Measurements from ENCODE around the gene CASP2. TPM values are rescaled to one million over a fixed set of nuclear protein-coding genes. Genes with fewer than 3 reads are reported as not detected.

Gene CASP2
- total RNA-seq, 1 experiment from 2014 or later = 65.3 TPM

GRCh38 chr7:143331179-143331801 lies 43.1 kb downstream of the CASP2 start:
- no peak overlapping the region for H2BK120ac ChIP-seq (ENCODE audit: low read depth, low read length, poor library complexity, severe bottlenecking)
- no peak overlapping the region for H3K23ac ChIP-seq (ENCODE audit: insufficient read length, low read depth, low read length)
- H3K27me3 ChIP-seq (ENCODE audit: insufficient read depth, low read length) = no peaks in the 10 kb centered on the region
- no peak for DNase-seq
- H4K5ac ChIP-seq (ENCODE audit: insufficient read length, low read depth, low read length) = no peak overlapping the region
- Mint-ChIP-seq H3K27me3 (ENCODE audit: low read depth) (no peaks in the 10 kb centered on the region), H3K27ac (no peak overlapping the region), H3K36me3 (ENCODE audit: insufficient read depth in 1 of 3, low read depth in 3 of 3) (no peaks in the 10 kb centered on the region), H3K9me3 (no peaks in the 10 kb centered on the region), H3K4me3 (no peak overlapping the region), H3K4me1 (peaks cover 0 to 7% of the 10 kb centered on the region in 2 experiments; a peak in 2 of 4 replicates)
- H3K23me2 ChIP-seq (ENCODE audit: insufficient read length, low read depth, low read length, poor library complexity, severe bottlenecking) = no peaks in the 10 kb centered on the region
- no peaks in the 10 kb centered on the region for H3K79me2 ChIP-seq (ENCODE audit: insufficient read depth, low read length)
- H3T11ph ChIP-seq (ENCODE audit: low read length) = no peak overlapping the region
- H2BK12ac ChIP-seq (ENCODE audit: insufficient read length, low read depth, low read length) = no peak overlapping the region
- no peak overlapping the region for H3K4ac ChIP-seq (ENCODE audit: low read depth, low read length)
- no peaks in the 10 kb centered on the region for H3K9me3 ChIP-seq (ENCODE audit: control insufficient read depth, low read depth, low read length)
- TF ChIP-seq, protein P1, sequence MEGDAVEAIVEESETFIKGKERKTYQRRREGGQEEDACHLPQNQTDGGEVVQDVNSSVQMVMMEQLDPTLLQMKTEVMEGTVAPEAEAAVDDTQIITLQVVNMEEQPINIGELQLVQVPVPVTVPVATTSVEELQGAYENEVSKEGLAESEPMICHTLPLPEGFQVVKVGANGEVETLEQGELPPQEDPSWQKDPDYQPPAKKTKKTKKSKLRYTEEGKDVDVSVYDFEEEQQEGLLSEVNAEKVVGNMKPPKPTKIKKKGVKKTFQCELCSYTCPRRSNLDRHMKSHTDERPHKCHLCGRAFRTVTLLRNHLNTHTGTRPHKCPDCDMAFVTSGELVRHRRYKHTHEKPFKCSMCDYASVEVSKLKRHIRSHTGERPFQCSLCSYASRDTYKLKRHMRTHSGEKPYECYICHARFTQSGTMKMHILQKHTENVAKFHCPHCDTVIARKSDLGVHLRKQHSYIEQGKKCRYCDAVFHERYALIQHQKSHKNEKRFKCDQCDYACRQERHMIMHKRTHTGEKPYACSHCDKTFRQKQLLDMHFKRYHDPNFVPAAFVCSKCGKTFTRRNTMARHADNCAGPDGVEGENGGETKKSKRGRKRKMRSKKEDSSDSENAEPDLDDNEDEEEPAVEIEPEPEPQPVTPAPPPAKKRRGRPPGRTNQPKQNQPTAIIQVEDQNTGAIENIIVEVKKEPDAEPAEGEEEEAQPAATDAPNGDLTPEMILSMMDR (conservative IDR thresholded peaks at IDR 0.05) = no peak
- H4K20me1 ChIP-seq (ENCODE audit: control insufficient read depth, insufficient read depth, insufficient read length) = no peaks in the 10 kb centered on the region
- H2BK5ac ChIP-seq (ENCODE audit: insufficient read length, low read length) = no peak overlapping the region
- WGBS (ENCODE audit: extremely low coverage, insufficient read length, low lambda C conversion rate) = no CpG with 5 or more reads among the region's 8 CpGs
- H3K18ac ChIP-seq (ENCODE audit: insufficient read length, low read depth, low read length) = no peak overlapping the region
- no peak overlapping the region for H4K8ac ChIP-seq (replicated peaks; ENCODE audit: insufficient read length, low read depth, low read length)
- no peak overlapping the region for H3K56ac ChIP-seq (ENCODE audit: insufficient read length, low read depth, low read length)
- no peak overlapping the region for H4K91ac ChIP-seq (ENCODE audit: insufficient read length, low read depth, low read length)
- H3K27ac ChIP-seq (ENCODE audit: insufficient read length, low read depth, low read length) = no peak overlapping the region
- H2AK5ac ChIP-seq (ENCODE audit: insufficient read length, low read length) = no peak overlapping the region
- H3K4me1 ChIP-seq (ENCODE audit: insufficient read depth, low read length) = no peaks in the 10 kb centered on the region
- no peak overlapping the region for H3K4me2 ChIP-seq (ENCODE audit: insufficient read depth, insufficient read length, low read length)
- H2BK15ac ChIP-seq (ENCODE audit: low read depth, low read length) = no peak overlapping the region
- H2BK20ac ChIP-seq (ENCODE audit: low read depth, low read length, poor library complexity, severe bottlenecking) = no peak overlapping the region
- H2AFZ ChIP-seq (ENCODE audit: low read length) = no peak overlapping the region
- no peaks in the 10 kb centered on the region for H3K79me1 ChIP-seq (ENCODE audit: insufficient read depth, low read depth, low read length, poor library complexity, severe bottlenecking)
- H3K14ac ChIP-seq (ENCODE audit: insufficient read depth, low read length) = no peak overlapping the region
- no peak overlapping the region for H3K9ac ChIP-seq (ENCODE audit: extremely low read depth, insufficient read length, low read length)
